Naive thymus-derived CD8-positive, alpha-beta T cell (primary cell): ENCODE measurements around the gene STK11IP. TPM values are rescaled to one million over a fixed set of nuclear protein-coding genes. Genes with fewer than 3 reads are reported as not detected.
"Not testable (repeated sequence)": the region's sequence is repeated elsewhere in the genome, so short reads cannot be mapped to it uniquely, and the experiment has no call there.

Experiments used
- ATAC-seq, 2 donors: fragments of 150-1000 bp; cut with Tn5 transposase in 1 of 2; sonication (Bioruptor Pico), chemical (Tn5 transposase) in 1 of 2; 1 replicate in 1 of 2; 2 replicates in 1 of 2; pipeline ENCODE4 v1.10.0; 2021; ENCODE audit warnings: mild to moderate bottlenecking in 2 of 2, moderate library complexity in 2 of 2
- POLR2A ChIA-PET: fragments of 350-600 bp; sonication (Branson Sonifier 250); formaldehyde crosslinking; loops from one replicate; lab custom pipeline; 2021; ENCODE audit warnings: antibody characterized with exemption; lab: Charles Lee
- DNase-seq, 10 donors: peaks; one replicate each; pipeline versions ENCODE4 v3.0.0 to v3.0.0-alpha.2; 2020 to 2022
- H3K27ac Mint-ChIP-seq, 10 donors: one replicate each; pipeline ENCODE4 v1.8.0; 2020 to 2022; ENCODE audit warnings: mild to moderate bottlenecking in 10 of 10, mixed read lengths in 10 of 10, moderate library complexity in 4 of 10, inconsistent platforms in 1 of 10
- H3K27me3 Mint-ChIP-seq, 5 donors: one replicate each; pipeline ENCODE4 v1.8.0; 2021 to 2022; ENCODE audit warnings: mixed read lengths in 5 of 5
- H3K36me3 Mint-ChIP-seq, 3 donors: one replicate each; pipeline ENCODE4 v1.8.0; 2020 to 2022; ENCODE audit warnings: mixed read lengths in 3 of 3, mild to moderate bottlenecking in 2 of 3, inconsistent platforms in 1 of 3
- H3K4me1 Mint-ChIP-seq, 4 donors: one replicate each; pipeline ENCODE4 v1.8.0; 2021 to 2022; ENCODE audit warnings: mixed read lengths in 4 of 4
- H3K4me3 Mint-ChIP-seq, 10 donors: one replicate each; pipeline ENCODE4 v1.8.0; 2020 to 2022; ENCODE audit warnings: mild to moderate bottlenecking in 10 of 10, mixed read lengths in 10 of 10, moderate library complexity in 6 of 10, inconsistent platforms in 1 of 10
- H3K9me3 Mint-ChIP-seq, 9 donors: one replicate each; pipeline ENCODE4 v1.8.0; 2020 to 2022; ENCODE audit warnings: mixed read lengths in 9 of 9, mild to moderate bottlenecking in 3 of 9, inconsistent platforms in 1 of 9, moderate library complexity in 1 of 9
- polyA plus RNA-seq, 3 donors: library from polyadenylated mRNA; unstranded; fragments of 300-500 nt; fragmentation: Illumina TruSeq; gene quantifications; one replicate each; pipeline ENCODE4 v1.2.3, GENCODE V29; 2021
- total RNA-seq, 8 experiments: library from RNA in 2 of 8; stranded (reverse) in 2 of 8; gene quantifications; one replicate each; pipeline ENCODE4 v1.2.3 and lab custom pipeline; 2021 to 2026

The STK11IP gene
- total and polyA plus RNA-seq, 5 experiments from 2014 or later, result 5.4 to 50.2 (median 9.3) TPM

DNA sequence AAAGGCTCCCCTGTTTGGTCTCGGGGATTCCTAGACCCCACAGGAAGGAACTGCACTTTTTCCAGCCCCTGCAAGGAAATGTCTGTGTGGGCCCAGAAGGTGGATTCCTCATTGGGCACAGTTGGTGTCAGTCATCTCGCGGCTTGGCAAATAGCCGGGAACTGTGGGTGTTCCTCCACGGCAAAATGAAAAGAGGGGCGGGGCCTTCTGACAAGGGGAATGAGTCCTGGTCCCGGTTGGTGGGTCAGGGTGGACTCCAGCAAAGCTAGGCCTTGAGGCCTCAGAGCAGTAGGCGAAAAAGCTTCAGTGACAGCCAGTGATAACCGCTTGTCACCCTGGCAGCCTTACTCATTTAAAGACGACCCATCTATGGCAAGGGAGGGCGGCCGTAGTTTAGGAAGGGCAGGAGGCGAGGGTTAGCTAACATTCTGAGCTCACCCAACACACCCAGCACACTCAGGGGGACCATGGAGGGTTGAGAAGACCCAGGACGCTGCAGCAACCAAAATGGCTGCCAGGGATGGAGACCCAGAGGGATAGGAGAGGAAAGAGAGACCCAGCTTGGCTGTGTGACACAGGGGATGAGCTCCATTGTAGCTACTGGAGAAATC lies 46.2 kb downstream of the STK11IP start:
- DNase-seq (no peak), ATAC-seq (no peak)
- Mint-ChIP-seq H3K9me3 (no peaks in the 10 kb centered on the region), H3K36me3 (no peaks in the 10 kb centered on the region), H3K4me3 (no peak overlapping the region), H3K27ac (peak overlapping the region in 2 of 10 donors; percentile 25 to 69), H3K27me3 (peaks cover 14 to 49% (median 25%) of the 10 kb centered on the region in 5 donors), H3K4me1 (peaks cover 0 to 9% (median 2%) of the 10 kb centered on the region in 4 donors)
- POLR2A ChIA-PET, result no interaction called here

DNA sequence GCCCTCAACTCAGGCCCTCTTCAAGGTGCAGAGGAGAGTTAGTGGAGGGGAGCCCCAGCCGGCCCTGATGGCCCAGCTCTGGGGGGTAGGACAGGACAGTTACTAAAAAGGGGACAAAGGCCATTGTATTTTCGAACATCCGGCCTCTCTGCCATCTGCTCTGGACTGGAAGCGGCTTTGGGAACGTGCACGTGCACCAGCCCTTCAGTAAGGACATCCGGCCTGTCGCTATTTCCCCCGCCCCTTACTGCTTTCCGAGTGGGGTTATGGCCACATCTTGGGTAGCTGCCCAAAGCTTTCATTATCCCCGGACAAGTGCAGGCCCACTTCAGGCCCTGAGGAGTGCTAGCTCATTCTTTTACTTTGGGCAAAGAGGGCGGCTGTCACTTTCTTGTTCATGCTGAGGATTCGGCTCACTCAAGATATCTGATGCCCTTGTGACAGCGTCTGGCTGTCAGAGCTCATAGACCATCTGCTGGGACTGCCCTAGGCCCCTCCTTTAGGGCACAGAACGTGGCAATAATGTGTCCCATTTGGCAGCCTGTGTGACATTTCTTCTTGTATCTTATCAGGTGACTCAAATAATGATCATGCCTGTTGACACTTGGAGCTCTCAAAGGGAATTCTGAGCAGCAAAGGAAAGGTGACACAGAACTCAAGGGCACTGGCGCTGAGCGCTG lies 47.3 kb downstream of the STK11IP start:
- DNase-seq (no peak), ATAC-seq (no peak)
- Mint-ChIP-seq H3K4me3 (no peak overlapping the region), H3K9me3 (no peaks in the 10 kb centered on the region), H3K36me3 (no peaks in the 10 kb centered on the region), H3K27ac (no peak overlapping the region), H3K27me3 (peaks cover 18 to 53% (median 29%) of the 10 kb centered on the region in 5 donors), H3K4me1 (peaks cover 0 to 7% (median under 1%) of the 10 kb centered on the region in 4 donors)
- POLR2A ChIA-PET, result no interaction called here

DNA sequence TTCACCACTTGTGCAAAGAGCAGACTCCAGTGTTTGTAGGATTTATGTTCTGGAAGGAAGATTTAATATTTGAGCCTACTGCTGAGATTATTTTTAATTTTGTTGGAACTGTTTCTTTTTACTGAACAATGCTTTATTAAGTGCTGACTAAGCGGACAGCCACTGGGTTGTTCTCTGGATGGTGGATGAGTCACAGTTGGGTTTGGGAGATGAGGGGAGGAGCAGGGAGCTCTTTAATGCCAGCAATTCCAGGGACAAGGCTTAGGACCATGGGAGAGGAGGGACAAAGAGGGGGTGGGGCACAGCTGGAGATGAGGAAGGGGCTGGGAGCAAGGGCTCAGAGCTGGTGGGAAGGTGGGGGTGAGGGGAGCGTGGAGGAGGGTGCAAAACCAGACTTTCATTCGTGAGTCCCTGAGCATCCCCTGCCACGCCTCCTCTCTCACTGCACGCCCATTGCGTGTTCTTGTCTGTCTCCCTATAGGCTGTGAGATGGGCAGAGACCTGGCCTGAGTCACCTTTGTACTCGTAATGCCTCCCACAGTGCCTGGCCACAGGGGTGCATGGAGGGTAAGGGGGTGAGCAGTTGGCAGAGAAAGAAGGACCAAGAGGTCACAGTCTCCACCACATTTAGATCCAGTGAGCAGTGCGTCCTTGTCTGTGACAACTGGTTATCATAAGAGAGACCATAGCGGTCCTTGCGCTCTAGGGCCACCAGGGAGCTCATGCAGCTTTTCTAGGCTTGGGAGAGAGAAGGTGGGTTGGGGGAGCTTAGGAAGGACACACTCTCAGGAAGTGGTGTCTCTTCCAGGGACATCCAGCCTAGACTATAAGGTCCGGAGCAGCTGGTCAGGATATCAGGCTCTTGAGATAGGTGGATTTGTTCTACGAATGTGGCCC lies 48.2 kb downstream of the STK11IP start:
- POLR2A ChIA-PET, result no interaction called here
- no peak overlapping the region for H3K4me3 Mint-ChIP-seq
- peak in 1 of 10 donors; percentile 4 for DNase-seq
- H3K27ac Mint-ChIP-seq, result no peak overlapping the region
- peaks cover 24 to 54% (median 34%) of the 10 kb centered on the region in 5 donors for H3K27me3 Mint-ChIP-seq
- H3K36me3 Mint-ChIP-seq, result no peaks in the 10 kb centered on the region
- no peak for ATAC-seq
- H3K9me3 Mint-ChIP-seq, result no peaks in the 10 kb centered on the region
- H3K4me1 Mint-ChIP-seq, result peaks cover 0 to 7% (median under 1%) of the 10 kb centered on the region in 4 donors

DNA sequence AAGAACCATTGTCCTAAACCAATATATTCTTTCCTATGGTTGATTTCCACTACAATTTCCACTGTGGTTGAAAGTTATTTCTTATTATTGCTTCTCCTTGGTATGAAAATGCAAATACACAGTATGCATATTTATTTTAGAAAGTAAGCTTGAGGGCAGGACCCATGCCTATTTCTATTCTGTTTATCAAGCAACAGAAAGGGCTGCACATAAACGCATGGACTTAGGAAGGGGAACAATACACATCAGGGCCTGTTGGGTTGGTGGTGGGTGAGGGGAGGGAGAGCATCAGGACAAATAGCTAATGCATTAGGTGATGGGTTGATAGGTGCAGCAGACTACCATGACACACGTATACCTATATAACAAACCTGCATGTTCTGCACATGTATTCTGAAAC lies 50.5 kb downstream of the STK11IP start:
- peaks cover 36 to 70% (median 49%) of the 10 kb centered on the region in 5 donors for H3K27me3 Mint-ChIP-seq
- H3K9me3 Mint-ChIP-seq, result peaks cover 0 to 6% (median 2%) of the 10 kb centered on the region in 9 donors
- H3K36me3 Mint-ChIP-seq, result peaks cover 0 to 7% (median 3%) of the 10 kb centered on the region in 3 donors
- ATAC-seq (no peak), DNase-seq (no peak)
- POLR2A ChIA-PET, result no interaction called here
- H3K4me3 Mint-ChIP-seq, result no peak overlapping the region
- H3K4me1 Mint-ChIP-seq, result peaks cover 0 to 1% (median 0%) of the 10 kb centered on the region in 4 donors
- no peak overlapping the region for H3K27ac Mint-ChIP-seq

DNA sequence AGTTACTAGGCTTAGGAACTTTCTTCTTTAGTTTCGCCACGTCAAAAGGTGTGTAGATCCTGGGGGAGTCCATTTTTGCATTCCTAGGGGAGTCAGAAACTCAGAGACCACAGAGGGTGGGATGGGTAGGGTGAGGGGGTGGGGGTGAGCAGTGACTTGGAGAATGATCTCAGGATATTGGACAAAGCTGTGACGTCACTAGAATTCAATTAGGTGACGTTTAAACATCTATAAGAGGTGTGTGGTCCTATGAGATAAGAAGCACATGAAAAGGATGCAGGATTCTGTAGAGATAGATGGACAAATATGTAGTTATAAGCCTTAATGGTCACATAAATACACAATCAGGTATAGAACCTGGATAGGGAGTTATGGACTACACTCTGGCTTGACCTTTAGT lies 51.3 kb downstream of the STK11IP start:
- no peak for ATAC-seq
- Mint-ChIP-seq H3K9me3 (peaks cover 0 to 6% (median 2%) of the 10 kb centered on the region in 9 donors), H3K27me3 (peaks cover 38 to 71% (median 54%) of the 10 kb centered on the region in 5 donors)

DNA sequence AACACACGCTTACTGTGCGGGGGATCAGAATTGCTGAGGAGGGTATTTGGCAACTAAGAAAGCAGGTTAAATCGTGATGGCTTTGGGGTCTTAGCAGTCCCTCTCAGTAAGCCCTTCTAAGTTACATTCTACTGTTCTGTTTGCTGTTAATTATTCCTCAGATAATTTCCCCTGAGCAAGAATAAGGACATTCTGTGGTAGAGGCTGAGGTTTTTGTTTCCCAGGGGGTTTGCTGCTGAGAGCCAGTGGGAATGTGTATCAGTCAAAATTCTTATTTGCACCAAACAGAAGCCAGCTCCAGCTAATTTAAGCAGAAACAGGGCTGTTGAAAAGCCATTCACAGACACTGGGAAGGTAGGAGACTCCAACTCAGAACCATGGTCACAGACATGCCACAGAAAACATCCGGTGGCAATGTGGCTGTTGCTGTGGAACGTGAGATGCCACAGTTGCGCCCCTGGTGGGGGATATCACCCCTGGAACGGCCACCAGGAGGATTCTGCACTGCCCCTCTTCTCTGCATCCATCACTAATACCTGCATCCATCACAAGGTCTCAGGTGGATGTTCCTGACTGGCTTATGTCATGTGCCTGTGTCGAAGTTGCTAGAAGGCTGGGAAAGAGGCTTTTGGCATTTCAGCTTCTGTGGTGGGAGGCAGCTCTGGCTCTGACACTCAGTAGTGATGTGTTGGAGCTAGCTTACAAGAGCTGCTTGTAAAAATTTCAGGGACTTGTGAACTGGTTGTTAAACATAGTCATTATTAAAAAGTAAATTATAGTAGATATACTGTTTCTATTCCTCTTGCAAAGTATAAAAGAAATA lies 53.0 kb downstream of the STK11IP start:
- ATAC-seq, result no peak
- Mint-ChIP-seq H3K4me1 (no peaks in the 10 kb centered on the region), H3K9me3 (peaks cover 0 to 6% (median 2%) of the 10 kb centered on the region in 9 donors), H3K27ac (no peak overlapping the region), H3K36me3 (peaks cover 0 to 7% (median 3%) of the 10 kb centered on the region in 3 donors), H3K27me3 (peaks cover 38 to 67% (median 56%) of the 10 kb centered on the region in 5 donors), H3K4me3 (no peak overlapping the region)
- POLR2A ChIA-PET, result interaction anchor here (0.5 kb wide), 1 partner anchor 521 kb away, joined by 3 read pairs; no protein-coding TSS in a partner anchor
- DNase-seq, result no peak

More for the DNA sequence above, 51.3 kb downstream of the STK11IP start:
- POLR2A ChIA-PET, result no interaction called here
- peaks cover 0 to 1% (median 0%) of the 10 kb centered on the region in 4 donors for H3K4me1 Mint-ChIP-seq
- H3K36me3 Mint-ChIP-seq, result peaks cover 0 to 7% (median 3%) of the 10 kb centered on the region in 3 donors
- no peak overlapping the region for H3K27ac Mint-ChIP-seq
- no peak for DNase-seq
- no peak overlapping the region for H3K4me3 Mint-ChIP-seq

DNA sequence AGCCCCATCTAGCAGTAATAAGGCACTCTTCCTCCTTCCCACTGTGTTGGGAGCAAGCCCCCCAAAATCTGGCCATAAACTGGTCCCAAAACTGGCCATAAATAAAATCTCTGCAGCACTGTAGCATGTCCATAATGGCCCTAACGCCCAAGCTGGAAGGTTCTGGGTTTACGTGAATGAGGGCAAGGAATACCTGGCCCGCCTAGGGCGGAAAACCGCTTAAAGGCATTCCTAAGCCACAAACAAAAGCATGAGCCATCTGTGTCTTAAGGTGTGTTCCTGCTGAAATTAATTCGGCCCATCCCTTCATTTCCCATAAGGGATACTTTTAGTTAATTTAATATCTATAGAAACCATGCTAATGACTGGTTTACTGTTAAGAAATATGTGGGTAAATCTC lies 54.0 kb downstream of the STK11IP start:
- POLR2A ChIA-PET, H3K4me1 Mint-ChIP-seq, H3K4me3 Mint-ChIP-seq, H3K27ac Mint-ChIP-seq, DNase-seq, H3K36me3 Mint-ChIP-seq, ATAC-seq, H3K9me3 Mint-ChIP-seq: not testable (repeated sequence)
- peaks cover 37 to 68% (median 52%) of the 10 kb centered on the region in 5 donors for H3K27me3 Mint-ChIP-seq

DNA sequence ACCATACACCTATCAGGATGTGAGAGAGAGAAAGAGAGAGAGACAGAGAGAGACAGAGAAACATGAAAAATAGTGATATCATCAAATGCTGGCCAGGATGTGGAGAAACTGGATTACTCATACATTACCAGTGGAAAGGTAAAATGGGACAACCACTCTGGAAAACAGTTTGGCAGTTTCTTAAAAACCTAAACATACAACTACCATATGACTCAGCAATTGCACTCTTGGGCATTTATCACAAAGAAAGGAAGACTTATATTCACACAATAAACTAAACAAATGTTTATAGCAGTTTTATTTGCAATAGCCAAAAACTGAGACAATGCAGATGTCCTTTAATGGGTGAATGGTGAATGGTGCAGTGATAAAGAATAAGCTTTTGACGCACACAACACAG lies 58.9 kb downstream of the STK11IP start:
- H3K4me3 Mint-ChIP-seq, result no peak overlapping the region
- no peaks in the 10 kb centered on the region for H3K4me1 Mint-ChIP-seq
- peaks cover 0 to 23% (median 6%) of the 10 kb centered on the region in 9 donors for H3K9me3 Mint-ChIP-seq
- ATAC-seq (no peak), DNase-seq (no peak)
- peaks cover 0 to 16% (median 3%) of the 10 kb centered on the region in 3 donors for H3K36me3 Mint-ChIP-seq
- H3K27me3 Mint-ChIP-seq, result peaks cover 24 to 66% (median 44%) of the 10 kb centered on the region in 5 donors
- POLR2A ChIA-PET, result no interaction called here
- no peak overlapping the region for H3K27ac Mint-ChIP-seq

DNA sequence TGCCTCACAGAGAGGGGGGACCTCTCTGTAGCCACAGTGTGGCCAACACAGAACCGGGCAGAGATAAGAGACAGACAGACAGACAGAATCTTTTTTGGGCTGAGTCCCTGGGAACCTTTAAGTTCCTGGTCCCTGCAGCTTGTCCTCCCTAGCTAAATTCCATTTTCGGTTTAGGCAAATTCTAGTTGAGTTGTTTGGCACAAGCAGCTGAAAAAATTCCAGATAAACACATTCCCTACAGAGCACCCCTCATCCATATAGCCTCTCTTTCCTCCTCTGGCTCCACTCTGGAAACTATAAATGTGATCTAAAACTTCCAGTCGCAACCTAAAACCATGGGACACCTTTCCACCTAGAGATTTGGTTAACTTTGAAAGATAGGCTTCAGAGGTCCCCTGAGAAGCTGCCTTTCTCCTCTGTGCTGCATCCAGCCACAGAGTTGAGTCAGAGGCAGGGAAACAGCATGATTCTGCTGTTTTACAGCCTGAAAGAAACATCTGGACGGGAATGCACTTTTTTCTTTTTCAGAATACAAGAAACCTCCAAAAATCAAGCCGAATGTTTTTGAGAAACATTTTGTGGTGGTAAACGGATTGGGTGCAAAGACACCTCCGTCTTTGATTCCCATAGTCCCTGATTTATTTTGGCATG lies 60.7 kb downstream of the STK11IP start:
- no peak overlapping the region for H3K4me3 Mint-ChIP-seq
- no peaks in the 10 kb centered on the region for H3K4me1 Mint-ChIP-seq
- no peak overlapping the region for H3K27ac Mint-ChIP-seq
- POLR2A ChIA-PET, result no interaction called here
- H3K36me3 Mint-ChIP-seq, result peaks cover 0 to 10% (median 0%) of the 10 kb centered on the region in 3 donors
- ATAC-seq, result no peak
- H3K9me3 Mint-ChIP-seq, result peaks cover 0 to 26% (median 10%) of the 10 kb centered on the region in 9 donors
- peaks cover 11 to 64% (median 35%) of the 10 kb centered on the region in 5 donors for H3K27me3 Mint-ChIP-seq
- no peak for DNase-seq

DNA sequence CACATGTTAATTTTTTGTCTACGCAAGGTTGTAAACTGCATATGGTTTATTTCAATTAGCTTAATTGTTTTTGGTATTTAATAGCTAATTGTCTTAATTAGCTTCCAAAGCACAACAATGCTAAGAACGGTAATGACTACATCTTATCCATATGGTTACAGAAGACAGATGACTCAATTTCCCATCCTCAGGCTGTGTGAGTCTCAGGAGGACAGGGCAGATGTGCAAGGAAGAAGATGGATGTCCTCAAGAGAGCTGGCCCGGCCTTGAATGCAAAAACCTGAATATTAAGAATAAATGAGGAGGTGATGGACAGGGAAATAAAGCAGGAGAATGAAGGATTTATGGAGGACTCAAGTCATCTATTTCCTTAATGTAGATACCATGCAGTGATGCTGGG lies 61.2 kb downstream of the STK11IP start:
- ATAC-seq, result no peak
- H3K4me3 Mint-ChIP-seq, result no peak overlapping the region
- peaks cover 11 to 64% (median 35%) of the 10 kb centered on the region in 5 donors for H3K27me3 Mint-ChIP-seq
- peaks cover 0 to 26% (median 10%) of the 10 kb centered on the region in 9 donors for H3K9me3 Mint-ChIP-seq
- peaks cover 0 to 10% (median 0%) of the 10 kb centered on the region in 3 donors for H3K36me3 Mint-ChIP-seq
- DNase-seq, result no peak
- H3K27ac Mint-ChIP-seq, result no peak overlapping the region
- H3K4me1 Mint-ChIP-seq, result no peaks in the 10 kb centered on the region
- POLR2A ChIA-PET, result no interaction called here

DNA sequence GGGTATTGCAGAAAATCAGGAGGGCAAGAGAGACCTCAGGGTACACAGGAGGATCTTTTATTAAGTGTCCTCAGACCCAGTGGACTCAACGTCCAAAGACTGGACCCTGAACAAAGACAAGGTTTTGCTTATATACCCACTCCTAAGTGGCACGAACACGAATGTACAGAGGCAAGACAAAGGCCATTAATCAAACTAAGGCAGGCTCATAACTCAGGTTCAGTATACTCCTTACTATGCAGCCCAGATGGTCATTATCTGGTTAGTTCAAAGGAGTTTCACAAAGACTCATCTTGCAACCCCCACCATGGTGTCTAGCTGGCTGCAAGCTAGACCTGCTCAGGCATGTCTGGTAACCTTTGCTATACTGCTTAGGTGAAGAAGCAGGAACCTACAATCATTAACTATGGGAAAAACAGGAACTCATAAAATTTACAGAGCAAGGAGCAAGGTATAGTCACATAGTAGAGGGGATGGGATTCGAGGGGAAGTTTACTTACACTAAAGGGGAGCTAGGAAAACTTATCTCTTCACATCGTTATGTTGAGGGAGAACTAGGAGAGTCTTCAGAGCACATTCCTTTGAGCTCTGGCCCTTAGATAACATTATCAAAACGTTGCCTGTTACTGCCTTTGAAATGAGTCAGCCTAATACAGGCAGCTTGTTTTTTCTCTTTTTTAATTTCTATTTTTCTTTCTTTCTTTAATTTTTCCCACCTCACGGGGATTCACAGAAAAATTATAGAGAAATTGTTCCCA lies 63.7 kb downstream of the STK11IP start:
- DNase-seq (no peak), ATAC-seq (no peak)
- H3K36me3 Mint-ChIP-seq, result peaks cover 0 to 10% (median 0%) of the 10 kb centered on the region in 3 donors
- H3K27me3 Mint-ChIP-seq, result peaks cover 15 to 62% (median 24%) of the 10 kb centered on the region in 5 donors
- H3K4me1 Mint-ChIP-seq, result no peaks in the 10 kb centered on the region
- H3K9me3 Mint-ChIP-seq, result peaks cover 0 to 23% (median 10%) of the 10 kb centered on the region in 9 donors
- no peak overlapping the region for H3K27ac Mint-ChIP-seq
- no peak overlapping the region for H3K4me3 Mint-ChIP-seq
- POLR2A ChIA-PET, result no interaction called here
